ENCODE measurements around the gene GLT6D1.

GRCh38 chr9:135613946-135614805 is 25.2 kb downstream of the GLT6D1 start:
- no peak for TF ChIP-seq POLR2AphosphoS5 (IDR thresholded peaks at IDR 0.05)
- TF ChIP-seq CTCF (IDR thresholded peaks at IDR 0.05 in 8 of 11, conservative IDR thresholded peaks at IDR 0.05 in 3 of 11) = no peak

All from spleen (tissue), 7 donors.